Ishikawa (cell line): Measurements from ENCODE around the gene EYS.

ENCODE experiments used
- CEBPB ChIP-seq: IDR thresholded peaks from 2 replicates; pipeline ENCODE4 v1.6.1; 2012
- CREB1 ChIP-seq: IDR thresholded peaks from 2 replicates; pipeline ENCODE4 v1.6.1; 2012; ENCODE audit warnings: low read depth
- EGR1 ChIP-seq: IDR thresholded peaks from 2 replicates; pipeline ENCODE4 v1.6.1; 2012
- EP300 ChIP-seq: IDR thresholded peaks from 2 replicates; pipeline ENCODE4 v1.6.1; 2012; ENCODE audit warnings: borderline replicate concordance
- FOXM1 ChIP-seq: IDR thresholded peaks from 2 replicates; pipeline ENCODE4 v1.6.1; 2012; ENCODE audit warnings: low read depth, borderline replicate concordance
- MAX ChIP-seq: IDR thresholded peaks from 2 replicates; pipeline ENCODE4 v1.6.1; 2012
- NFIC ChIP-seq: IDR thresholded peaks from 2 replicates; pipeline ENCODE4 v1.6.1; 2012
- RAD21 ChIP-seq: IDR thresholded peaks from 2 replicates; pipeline ENCODE4 v1.6.1; 2012; ENCODE audit warnings: low read depth
- REST ChIP-seq: IDR thresholded peaks from 2 replicates; pipeline ENCODE4 v1.6.1; 2012; ENCODE audit warnings: low read depth, mild to moderate bottlenecking
- TAF1 ChIP-seq: IDR thresholded peaks from 2 replicates; pipeline ENCODE4 v1.6.1; 2012; ENCODE audit warnings: low read depth, mild to moderate bottlenecking
- TCF12 ChIP-seq: IDR thresholded peaks from 2 replicates; pipeline ENCODE4 v1.6.1; 2012; ENCODE audit warnings: low read depth
- TEAD4 ChIP-seq: IDR thresholded peaks from 2 replicates; pipeline ENCODE4 v1.6.1; 2012
- USF1 ChIP-seq: IDR thresholded peaks from 2 replicates; pipeline ENCODE4 v1.6.1; 2012
- YY1 ChIP-seq: IDR thresholded peaks from 2 replicates; pipeline ENCODE4 v1.6.1; 2012; ENCODE audit warnings: low read depth
- ZBTB7A ChIP-seq: IDR thresholded peaks from 2 replicates; pipeline ENCODE4 v1.6.1; 2012; ENCODE audit warnings: low read depth

EYS gene

DNA sequence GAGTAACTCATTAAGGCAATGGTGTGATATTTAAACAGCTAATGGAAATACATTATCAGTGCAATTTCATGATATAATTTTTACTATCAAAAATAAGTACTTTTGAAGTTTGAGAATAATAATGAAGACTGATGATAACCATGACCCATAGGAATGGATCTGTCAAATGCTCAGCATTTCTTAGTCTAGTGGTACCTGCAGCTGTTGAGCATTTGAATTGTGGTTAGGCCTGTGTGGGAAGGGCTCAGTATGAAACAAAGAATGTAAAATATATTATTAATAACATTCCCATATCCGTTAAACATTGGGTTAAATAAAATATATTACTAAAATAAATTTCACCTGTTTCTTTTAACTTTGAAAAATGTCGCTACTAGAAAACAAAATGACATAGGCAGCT is 1898.5 kb downstream of the EYS start:
- no peak for TF ChIP-seq RAD21
- TF ChIP-seq CREB1, result no peak
- TF ChIP-seq FOXM1, result no peak
- TF ChIP-seq TAF1, result no peak
- no peak for TF ChIP-seq EGR1
- no peak for TF ChIP-seq REST
- no peak for TF ChIP-seq NFIC
- TF ChIP-seq USF1, result no peak
- no peak for TF ChIP-seq ZBTB7A
- TF ChIP-seq EP300, result no peak
- no peak for TF ChIP-seq TEAD4
- no peak for TF ChIP-seq YY1
- no peak for TF ChIP-seq TCF12
- no peak for TF ChIP-seq CEBPB

DNA sequence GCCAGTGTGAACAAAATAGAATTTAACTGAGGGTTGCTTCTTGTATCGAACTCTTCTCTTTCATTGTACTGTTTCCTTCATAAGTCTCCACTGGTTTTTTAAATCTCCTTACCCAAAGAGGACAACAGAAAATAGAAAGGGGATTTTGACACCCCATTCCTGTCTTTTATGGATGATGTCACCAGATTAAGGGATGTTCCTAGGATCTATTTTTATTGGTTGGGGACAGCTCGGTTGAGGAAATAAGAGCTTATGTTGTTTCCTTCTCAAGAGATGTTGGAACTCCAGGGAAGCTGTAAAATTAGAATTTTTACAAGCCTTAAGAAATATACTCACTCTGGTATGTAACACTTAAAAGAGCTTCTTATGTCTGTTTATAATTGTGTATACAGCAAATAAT is 1900.0 kb downstream of the EYS start:
- TF ChIP-seq EP300 (no peak), NFIC (no peak), MAX (no peak), CEBPB (no peak), TEAD4 (no peak), REST (no peak), USF1 (no peak), FOXM1 (no peak), TCF12 (no peak), RAD21 (no peak), YY1 (no peak), ZBTB7A (no peak), EGR1 (no peak), CREB1 (no peak)

DNA sequence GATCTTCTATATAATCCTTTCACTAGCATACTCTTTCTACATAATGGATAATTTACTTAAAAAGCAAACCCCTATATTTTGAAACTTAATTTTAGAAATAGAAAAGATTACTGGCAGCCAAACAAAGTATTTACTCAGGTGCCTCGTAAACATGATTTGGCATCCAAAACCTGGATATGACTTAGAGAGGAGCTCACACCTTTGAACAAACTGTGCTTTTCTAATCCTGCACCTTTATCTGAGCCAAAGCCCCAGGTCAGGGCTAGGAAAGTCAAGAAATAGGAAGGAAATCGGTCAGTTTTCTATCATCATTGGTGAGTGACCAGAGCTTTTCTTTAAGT is 1900.5 kb downstream of the EYS start:
- TF ChIP-seq MAX (no peak), CEBPB (no peak), FOXM1 (no peak), CREB1 (no peak), ZBTB7A (no peak), EGR1 (no peak), TEAD4 (no peak), USF1 (no peak), RAD21 (no peak), REST (no peak), EP300 (no peak), TAF1 (no peak), TCF12 (no peak), YY1 (no peak), NFIC (no peak)

DNA sequence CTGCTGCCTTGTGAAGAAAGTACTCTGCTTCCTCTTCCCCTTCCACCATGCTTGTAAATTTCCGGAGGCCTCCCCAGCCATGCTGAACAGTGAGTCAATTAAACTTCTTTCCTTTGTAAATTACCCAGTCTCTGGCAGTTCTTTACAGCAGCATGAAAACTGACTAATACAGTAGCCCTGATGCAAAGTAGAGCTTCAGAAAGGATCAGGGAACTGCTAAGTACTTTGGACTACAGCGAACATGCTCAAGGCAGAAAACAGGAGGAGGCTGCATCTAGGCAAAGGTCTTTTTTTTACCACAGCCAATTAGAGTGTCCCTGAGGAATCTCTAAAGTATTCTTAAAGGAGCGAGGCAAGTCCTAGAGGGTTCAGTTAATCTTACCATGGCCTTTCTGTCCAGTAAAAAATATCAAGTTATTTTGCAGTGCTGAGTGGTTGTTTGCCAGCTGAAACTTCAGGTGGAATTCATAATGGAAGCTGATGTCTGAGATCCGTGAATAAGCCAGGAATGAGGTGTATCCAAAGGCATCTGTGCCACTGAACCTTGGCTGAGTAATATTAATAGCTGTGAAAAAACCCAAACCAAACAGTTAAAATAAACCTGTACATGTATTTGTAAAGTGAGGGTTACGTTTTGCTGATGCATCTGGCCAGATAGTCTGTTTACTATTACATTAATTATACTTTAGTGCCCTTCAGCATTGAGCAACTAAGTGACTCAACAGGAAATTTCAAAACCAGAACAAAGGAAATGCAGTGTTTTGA is 1901.0 kb downstream of the EYS start:
- TF ChIP-seq FOXM1 (no peak), CEBPB (peak; percentile 52; the same call in 1 of the 2 replicates)
